Neural progenitor cell (in vitro differentiated cells): ENCODE measurements around the gene UGP2. TPM values are rescaled to one million over a fixed set of nuclear protein-coding genes. Genes with fewer than 3 reads are reported as not detected.

Experiments
- DNase-seq: peaks from one replicate; pipeline ENCODE4 v3.0.0-alpha.2; 2016; ENCODE audit warnings: low spot score
- H2AFZ ChIP-seq: fragments of 200-600 bp; sonication (generic); replicated peaks from 2 replicates; pipeline ENCODE4 v1.6.1; 2016; ENCODE audit warnings: antibody characterized with exemption
- H3F3A ChIP-seq: fragments of 200-600 bp; sonication (generic); 2 replicates; pipeline ENCODE4 v1.6.1; 2016; ENCODE audit warnings: antibody characterized with exemption, low read depth
- H3K27ac ChIP-seq: fragments of 200-600 bp; sonication (generic); 2 replicates; pipeline ENCODE4 v1.5.1; 2016; ENCODE audit warnings: mild to moderate bottlenecking
- H3K27me3 ChIP-seq: fragments of 200-600 bp; sonication (generic); 2 replicates; pipeline ENCODE4 v1.6.1; 2016; ENCODE audit warnings: mild to moderate bottlenecking, moderate library complexity
- H3K36me3 ChIP-seq: fragments of 200-600 bp; sonication (generic); 2 replicates; pipeline ENCODE4 v1.5.1; 2016
- H3K4me1 ChIP-seq: fragments of 200-600 bp; sonication (generic); 2 replicates; pipeline ENCODE4 v1.6.1; 2016; ENCODE audit warnings: mixed run types
- H3K4me2 ChIP-seq: fragments of 200-600 bp; sonication (generic); 2 replicates; pipeline ENCODE4 v1.6.1; 2016
- H3K4me3 ChIP-seq: fragments of 200-600 bp; sonication (generic); 2 replicates; pipeline ENCODE4 v1.5.1; 2016
- H3K79me2 ChIP-seq: fragments of 200-600 bp; sonication (generic); 2 replicates; pipeline ENCODE4 v1.6.1; 2016; ENCODE audit warnings: low read depth
- H3K9ac ChIP-seq: fragments of 200-600 bp; sonication (generic); 2 replicates; pipeline ENCODE4 v1.6.1; 2016
- H3K9me3 ChIP-seq: fragments of 200-600 bp; sonication (generic); 2 replicates; pipeline ENCODE4 v1.5.1; 2016; ENCODE audit warnings: low read depth
- H4K20me1 ChIP-seq: fragments of 200-600 bp; sonication (generic); 2 replicates; pipeline ENCODE4 v1.6.1; 2016; ENCODE audit warnings: low read depth
- H3K27ac Mint-ChIP-seq: 3 replicates; pipeline ENCODE4 v1.8.0; 2021; ENCODE audit warnings: mixed read lengths
- H3K27me3 Mint-ChIP-seq: 2 replicates; pipeline ENCODE4 v1.8.0; 2022; ENCODE audit warnings: low read depth, mild to moderate bottlenecking, inconsistent platforms, moderate library complexity, mixed read lengths; ENCODE audit not compliant: insufficient read depth
- H3K36me3 Mint-ChIP-seq: 3 replicates; pipeline ENCODE4 v1.8.0; 2021; ENCODE audit warnings: mixed read lengths
- H3K4me1 Mint-ChIP-seq: 3 replicates; pipeline ENCODE4 v1.8.0; 2021; ENCODE audit warnings: mixed read lengths
- H3K4me3 Mint-ChIP-seq: 3 replicates; pipeline ENCODE4 v1.8.0; 2021; ENCODE audit warnings: mild to moderate bottlenecking, moderate library complexity, mixed read lengths
- H3K9me3 Mint-ChIP-seq: 3 replicates; pipeline ENCODE4 v1.8.0; 2020; ENCODE audit warnings: mixed read lengths
- CTCF ChIP-seq: fragments of 200-600 bp; sonication (generic); IDR thresholded peaks from 2 replicates; pipeline ENCODE4 v1.5.1; 2017; ENCODE audit warnings: antibody characterized with exemption, mild to moderate bottlenecking
- EZH2 ChIP-seq: fragments of 200-600 bp; sonication (generic); IDR thresholded peaks from 2 replicates; pipeline ENCODE4 v1.6.1; 2017; ENCODE audit warnings: antibody characterized with exemption, mild to moderate bottlenecking, moderate library complexity
- EZH2phosphoT487 ChIP-seq: fragments of 200-600 bp; sonication (generic); IDR thresholded peaks from 2 replicates; pipeline ENCODE4 v1.6.1; 2017; ENCODE audit warnings: antibody characterized with exemption
- total RNA-seq: library from RNA; depleted of rRNA; stranded (reverse); fragments of >200 nt; gene quantifications from 2 replicates; pipeline ENCODE4 v1.2.3, GENCODE V29; 2015; ENCODE audit warnings: low replicate concordance

UGP2 gene
- total RNA-seq, 1 donor from 2014 or later, result 126 TPM

- Mint-ChIP-seq H3K36me3 (peaks cover 35% of the 10 kb centered on the region), H3K27me3 (no peaks in the 10 kb centered on the region), H3K4me3 (no peak overlapping the region), H3K4me1 (peaks cover 12% of the 10 kb centered on the region), H3K9me3 (peaks cover 11% of the 10 kb centered on the region), H3K27ac (no peak overlapping the region)
- Histone ChIP-seq H3K4me3 (no peak overlapping the region), H3K27ac (no peak overlapping the region), H2AFZ (no peak overlapping the region), H3K36me3 (peaks cover 7% of the 10 kb centered on the region), H3K9ac (no peak overlapping the region), H3K27me3 (no peaks in the 10 kb centered on the region), H3K9me3 (no peaks in the 10 kb centered on the region), H3K4me1 (peaks cover 19% of the 10 kb centered on the region), H3K4me2 (no peak overlapping the region), H3F3A (peaks cover 13% of the 10 kb centered on the region), H3K79me2 (peaks cover 73% of the 10 kb centered on the region), H4K20me1 (peaks cover 9% of the 10 kb centered on the region)
- TF ChIP-seq EZH2phosphoT487 (no peak), EZH2 (no peak), CTCF (no peak)
- DNase-seq, result no peak
These were observed 34.6 kb downstream of the UGP2 start for GRCh38 chr2:63876311-63876710.

- H3K27ac ChIP-seq, result no peak overlapping the region
- DNase-seq, result no peak
- H3K36me3 ChIP-seq, result no peaks in the 10 kb centered on the region
- no peaks in the 10 kb centered on the region for H3K9me3 ChIP-seq
- peaks cover 19% of the 10 kb centered on the region for H3K4me1 ChIP-seq
- Mint-ChIP-seq H3K36me3 (peaks cover 25% of the 10 kb centered on the region), H3K4me3 (no peak overlapping the region), H3K27ac (no peak overlapping the region), H3K27me3 (no peaks in the 10 kb centered on the region), H3K9me3 (peaks cover 11% of the 10 kb centered on the region), H3K4me1 (peaks cover 9% of the 10 kb centered on the region)
- H2AFZ ChIP-seq, result no peak overlapping the region
- H3K9ac ChIP-seq, result no peak overlapping the region
- TF ChIP-seq CTCF (no peak), EZH2phosphoT487 (no peak), EZH2 (no peak)
- peaks cover 13% of the 10 kb centered on the region for H3F3A ChIP-seq
- peaks cover 68% of the 10 kb centered on the region for H3K79me2 ChIP-seq
- no peaks in the 10 kb centered on the region for H3K27me3 ChIP-seq
- no peak overlapping the region for H3K4me3 ChIP-seq
- no peak overlapping the region for H3K4me2 ChIP-seq
- H4K20me1 ChIP-seq, result peaks cover 9% of the 10 kb centered on the region
These were observed 36.8 kb downstream of the UGP2 start for GRCh38 chr2:63878486-63878885.

- Histone ChIP-seq H3K9me3 (no peaks in the 10 kb centered on the region), H3K4me2 (peak overlapping the region; percentile 42), H3K27me3 (no peaks in the 10 kb centered on the region), H3K4me3 (no peak overlapping the region), H3K27ac (peak overlapping the region; percentile 34), H2AFZ (no peak overlapping the region), H3K36me3 (peaks cover 8% of the 10 kb centered on the region), H3K79me2 (peaks cover 59% of the 10 kb centered on the region), H3F3A (peaks cover 13% of the 10 kb centered on the region), H4K20me1 (peaks cover 9% of the 10 kb centered on the region), H3K9ac (no peak overlapping the region), H3K4me1 (peaks cover 19% of the 10 kb centered on the region)
- Mint-ChIP-seq H3K27me3 (peaks cover 2% of the 10 kb centered on the region), H3K4me3 (no peak overlapping the region), H3K9me3 (no peaks in the 10 kb centered on the region), H3K36me3 (peaks cover 21% of the 10 kb centered on the region), H3K27ac (no peak overlapping the region), H3K4me1 (peaks cover 9% of the 10 kb centered on the region)
- TF ChIP-seq EZH2 (no peak), EZH2phosphoT487 (no peak), CTCF (no peak)
- no peak for DNase-seq
These were observed 38.3 kb downstream of the UGP2 start for GRCh38 chr2:63879876-63880433.
